Smooth muscle cell of the brain vasculature (primary cell): ENCODE results near the gene EML2.
"Not testable (repeated sequence)": the region's sequence is repeated elsewhere in the genome, so short reads cannot be mapped to it uniquely, and the experiment has no call there.

Experiments
- DNase-seq: peaks from one replicate; pipeline ENCODE4 v3.0.0-alpha.2; 2012; ENCODE audit warnings: low read depth, low spot score

The EML2 gene

GRCh38 chr19:45653634-45654033 lies 14.4 kb upstream of the EML2 start:
- DNase-seq, result no peak

- DNase-seq, result no peak
These were observed 11.5 kb upstream of the EML2 start for GRCh38 chr19:45650722-45651121.

GRCh38 chr19:45646345-45646698 lies 7.1 kb upstream of the EML2 start:
- no peak for DNase-seq

GRCh38 chr19:45645631-45646344 lies 6.6 kb upstream of the EML2 start:
- peak; percentile 80 for DNase-seq

- DNase-seq, result no peak
These were observed 6.0 kb upstream of the EML2 start for GRCh38 chr19:45645068-45645630.

GRCh38 chr19:45643927-45644771 lies 5.0 kb upstream of the EML2 start:
- no peak for DNase-seq

- peak; percentile 62 for DNase-seq
These were observed 4.1 kb upstream of the EML2 start for GRCh38 chr19:45643024-45643926.

GRCh38 chr19:45641274-45642105 lies 2.3 kb upstream of the EML2 start:
- DNase-seq, result no peak

GRCh38 chr19:45640849-45641273 lies 1.7 kb upstream of the EML2 start:
- DNase-seq, result no peak

- no peak for DNase-seq
These were observed 1.1 kb downstream of the EML2 start for GRCh38 chr19:45637890-45638667.

- no peak for DNase-seq
These were observed 2.3 kb downstream of the EML2 start for GRCh38 chr19:45636902-45637301.

- no peak for DNase-seq
These were observed 2.9 kb downstream of the EML2 start for GRCh38 chr19:45636275-45636674.

- no peak for DNase-seq
These were observed 6.6 kb downstream of the EML2 start for GRCh38 chr19:45632468-45633196.

GRCh38 chr19:45630463-45630862 lies 8.7 kb downstream of the EML2 start:
- DNase-seq, result no peak

GRCh38 chr19:45629704-45630103 lies 9.5 kb downstream of the EML2 start:
- DNase-seq, result no peak

- not testable (repeated sequence) for DNase-seq
These were observed 11.0 kb downstream of the EML2 start for GRCh38 chr19:45628219-45628618.

GRCh38 chr19:45623984-45624383 lies 15.2 kb downstream of the EML2 start:
- no peak for DNase-seq

GRCh38 chr19:45621976-45622503 lies 17.2 kb downstream of the EML2 start:
- DNase-seq, result no peak

GRCh38 chr19:45621389-45621788 lies 17.8 kb downstream of the EML2 start:
- DNase-seq, result no peak
